Ovary (tissue), 3 donors: ENCODE measurements around the gene DNAJB9.

ENCODE experiments used
- CTCF ChIP-seq, 3 donors: fragments of 450-650 bp in 2 of 3; fragments of 200-600 bp in 1 of 3; IDR thresholded peaks; one replicate each; pipeline versions ENCODE4 v1.5.1 to v1.8.0; 2016 to 2022; ENCODE audit warnings: antibody characterized with exemption in 3 of 3, mild to moderate bottlenecking in 1 of 3
- EP300 ChIP-seq: sonication (generic); formaldehyde crosslinking; IDR thresholded peaks from one replicate; pipeline ENCODE4 v1.6.1; 2017; ENCODE audit warnings: antibody characterized with exemption
- POLR2A ChIP-seq: fragments of 450-650 bp; IDR thresholded peaks from one replicate; pipeline ENCODE4 v1.6.1; 2017; ENCODE audit warnings: antibody characterized with exemption, mild to moderate bottlenecking, moderate library complexity
- donor health status: DM: no; HTN: no; CAD: no.

- TF ChIP-seq CTCF (IDR thresholded peaks at IDR 0.05) (no peak), EP300 (no peak), POLR2A (no peak)
These were observed 10.4 kb upstream of the DNAJB9 start for GRCh38 chr7:108559253-108559652.
